Measurements from ENCODE around the gene CDKN1B. TPM values are rescaled to one million over a fixed set of nuclear protein-coding genes. Genes with fewer than 3 reads are reported as not detected.
A peak's percentile ranks its signal among the peaks of the same experiment; 100 is the strongest.

Gene CDKN1B
- total RNA-seq, 1 donor from 2014 or later = 40.9 TPM

DNA sequence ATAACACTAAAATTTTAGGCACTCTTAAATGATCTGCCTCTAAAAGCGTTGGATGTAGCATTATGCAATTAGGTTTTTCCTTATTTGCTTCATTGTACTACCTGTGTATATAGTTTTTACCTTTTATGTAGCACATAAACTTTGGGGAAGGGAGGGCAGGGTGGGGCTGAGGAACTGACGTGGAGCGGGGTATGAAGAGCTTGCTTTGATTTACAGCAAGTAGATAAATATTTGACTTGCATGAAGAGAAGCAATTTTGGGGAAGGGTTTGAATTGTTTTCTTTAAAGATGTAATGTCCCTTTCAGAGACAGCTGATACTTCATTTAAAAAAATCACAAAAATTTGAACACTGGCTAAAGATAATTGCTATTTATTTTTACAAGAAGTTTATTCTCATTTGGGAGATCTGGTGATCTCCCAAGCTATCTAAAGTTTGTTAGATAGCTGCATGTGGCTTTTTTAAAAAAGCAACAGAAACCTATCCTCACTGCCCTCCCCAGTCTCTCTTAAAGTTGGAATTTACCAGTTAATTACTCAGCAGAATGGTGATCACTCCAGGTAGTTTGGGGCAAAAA is 4.1 kb downstream of the CDKN1B start:
- intact Hi-C loops (cut with micrococcal nuclease) = no loop called here
- no peak for DNase-seq
- no peak for ATAC-seq

DNA sequence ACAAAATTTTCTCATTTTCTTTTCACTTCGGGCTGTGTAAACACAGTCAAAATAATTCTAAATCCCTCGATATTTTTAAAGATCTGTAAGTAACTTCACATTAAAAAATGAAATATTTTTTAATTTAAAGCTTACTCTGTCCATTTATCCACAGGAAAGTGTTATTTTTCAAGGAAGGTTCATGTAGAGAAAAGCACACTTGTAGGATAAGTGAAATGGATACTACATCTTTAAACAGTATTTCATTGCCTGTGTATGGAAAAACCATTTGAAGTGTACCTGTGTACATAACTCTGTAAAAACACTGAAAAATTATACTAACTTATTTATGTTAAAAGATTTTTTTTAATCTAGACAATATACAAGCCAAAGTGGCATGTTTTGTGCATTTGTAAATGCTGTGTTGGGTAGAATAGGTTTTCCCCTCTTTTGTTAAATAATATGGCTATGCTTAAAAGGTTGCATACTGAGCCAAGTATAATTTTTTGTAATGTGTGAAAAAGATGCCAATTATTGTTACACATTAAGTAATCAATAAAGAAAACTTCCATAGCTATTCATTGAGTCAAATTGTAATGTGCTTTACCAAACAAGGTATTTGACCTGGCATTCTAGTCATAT is 4.8 kb downstream of the CDKN1B start:
- intact Hi-C loops (cut with micrococcal nuclease) = no loop called here
- DNase-seq = no peak

DNA sequence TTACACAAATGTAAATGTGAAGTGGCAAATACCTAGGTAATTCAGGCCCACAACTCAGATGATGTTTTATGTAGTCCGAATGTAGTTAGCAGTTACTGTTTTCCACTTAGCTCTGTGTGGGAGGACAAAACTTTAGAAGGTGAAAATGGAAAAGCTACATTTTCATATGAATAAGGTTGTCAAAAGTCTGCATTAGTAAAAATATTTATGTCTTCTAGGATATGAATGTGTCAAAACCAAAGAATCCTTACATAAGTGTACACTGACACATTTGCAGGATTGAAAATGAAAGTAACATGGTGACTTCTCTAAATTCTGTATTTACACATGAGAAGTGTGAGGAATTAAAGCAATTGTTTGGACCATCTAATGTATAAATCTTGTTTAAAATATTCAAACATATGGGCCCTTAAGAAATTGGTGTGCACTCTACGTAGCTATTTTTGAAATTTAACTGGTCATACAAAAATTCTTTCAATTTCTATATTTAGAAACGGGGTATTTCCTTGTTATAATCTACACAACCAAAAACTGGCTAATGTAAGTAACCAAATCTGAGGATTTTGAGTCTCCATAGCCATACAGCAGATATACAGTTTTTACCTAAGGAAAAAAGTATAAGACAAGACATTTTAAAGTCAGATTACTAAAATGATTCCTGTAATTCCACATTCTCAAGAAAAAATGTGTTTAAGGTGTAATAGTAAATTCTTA is 5.4 kb downstream of the CDKN1B start:
- no peak for ATAC-seq
- DNase-seq = no peak
- intact Hi-C loops (cut with micrococcal nuclease) = no loop called here

More for the DNA sequence above, 4.8 kb downstream of the CDKN1B start:
- no peak for ATAC-seq

DNA sequence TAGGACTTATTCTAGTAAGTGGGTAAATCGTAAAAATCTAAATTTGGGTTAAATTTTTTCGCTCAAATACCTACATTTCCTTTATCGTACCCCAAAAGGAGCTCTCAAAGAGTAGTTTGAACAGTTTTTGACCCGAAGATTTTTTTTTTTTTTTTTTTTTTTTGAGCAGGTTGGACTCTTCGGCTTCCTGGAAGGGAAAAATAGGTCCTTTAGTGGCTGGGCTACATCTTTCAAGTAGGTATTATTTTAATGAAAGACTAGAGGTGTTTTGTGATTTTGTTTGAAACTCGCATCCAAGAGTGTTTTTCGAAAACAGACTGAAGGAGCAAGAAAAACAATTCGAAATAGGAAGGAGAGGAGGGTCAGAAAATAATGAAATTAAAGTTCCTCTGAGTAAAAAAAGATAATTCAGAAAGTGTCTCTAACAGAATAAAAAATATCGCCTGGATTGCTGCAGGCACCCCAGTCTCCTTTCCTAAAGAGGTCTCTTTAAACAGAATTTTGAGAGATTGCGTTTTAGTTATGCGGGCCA is 6.0 kb downstream of the CDKN1B start:
- no peak for DNase-seq
- ATAC-seq = no peak
- intact Hi-C loops (cut with micrococcal nuclease) = no loop called here

DNA sequence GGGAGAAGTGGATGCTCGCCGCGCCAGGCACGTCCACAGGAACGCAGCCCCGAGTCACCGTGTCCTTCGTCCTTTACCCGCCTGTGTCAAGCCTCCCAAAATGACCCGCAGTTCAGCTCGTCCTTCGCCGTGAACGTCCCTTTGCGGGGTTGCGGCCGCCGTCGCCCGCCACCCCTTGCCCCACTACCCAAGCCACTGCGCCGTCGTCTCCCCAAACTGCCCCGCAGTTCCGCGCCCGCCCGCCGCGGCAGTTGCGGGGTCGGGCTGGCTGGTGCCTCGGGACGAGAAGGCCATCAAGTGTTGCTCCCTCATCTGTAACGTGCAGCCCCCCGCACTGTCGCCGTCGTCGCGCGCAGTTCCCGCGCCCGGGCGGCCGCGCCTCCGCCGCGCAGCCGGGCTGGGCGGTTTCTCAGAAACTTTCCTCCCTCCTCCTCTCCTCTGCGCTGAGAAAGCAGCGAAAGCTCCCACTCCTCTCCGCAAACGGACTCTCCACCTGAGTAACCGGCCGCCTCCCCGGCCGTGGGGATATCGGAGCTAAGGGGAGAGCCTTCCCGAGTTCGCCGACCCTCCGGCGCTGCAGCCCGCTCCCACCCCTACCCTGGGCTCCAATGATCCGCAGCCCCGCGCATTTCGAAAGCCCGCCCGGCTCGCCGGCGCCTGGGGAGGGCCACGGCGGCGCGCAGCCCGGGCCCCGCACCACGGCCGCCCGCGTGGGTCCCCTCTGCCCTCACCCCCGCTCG is 6.7 kb downstream of the CDKN1B start:
- intact Hi-C loops (cut with micrococcal nuclease) = no loop called here
- ATAC-seq (peak; percentile 39), DNase-seq (peak; percentile 67)

DNA sequence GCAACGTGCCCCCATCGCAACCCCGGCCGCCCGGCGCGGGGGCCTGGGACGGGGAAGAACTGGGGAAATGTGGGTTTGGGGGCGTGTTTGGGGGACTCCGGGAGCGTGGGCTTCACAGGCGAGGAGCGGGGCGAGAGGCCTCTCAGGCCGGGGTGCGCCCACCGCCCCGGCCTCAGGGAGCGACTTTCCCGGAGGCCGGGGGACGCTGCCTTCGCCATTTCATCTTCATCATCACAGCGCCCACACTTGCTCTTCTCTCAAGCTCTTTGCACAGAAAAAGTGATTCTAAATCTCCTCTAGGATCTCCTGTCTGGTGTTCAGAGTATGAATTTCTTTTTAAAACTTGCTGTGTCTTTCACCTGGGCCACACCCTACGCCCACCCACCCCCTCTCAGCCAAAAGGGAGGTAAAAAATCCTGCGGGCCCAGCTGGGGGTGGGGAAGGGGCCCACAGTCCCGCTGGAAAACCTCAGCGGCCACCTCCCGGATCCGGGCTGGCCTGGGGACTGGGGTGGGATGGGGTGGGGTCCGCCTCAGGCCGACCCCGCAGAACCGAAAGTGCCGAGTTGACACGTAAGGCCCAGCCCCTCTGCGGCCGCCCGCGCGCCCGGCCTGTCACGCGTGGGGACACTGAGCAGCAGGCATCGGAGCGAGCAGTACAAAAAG is 7.4 kb downstream of the CDKN1B start:
- ATAC-seq (no peak), DNase-seq (no peak)
- intact Hi-C loops (cut with micrococcal nuclease) = no loop called here

DNA sequence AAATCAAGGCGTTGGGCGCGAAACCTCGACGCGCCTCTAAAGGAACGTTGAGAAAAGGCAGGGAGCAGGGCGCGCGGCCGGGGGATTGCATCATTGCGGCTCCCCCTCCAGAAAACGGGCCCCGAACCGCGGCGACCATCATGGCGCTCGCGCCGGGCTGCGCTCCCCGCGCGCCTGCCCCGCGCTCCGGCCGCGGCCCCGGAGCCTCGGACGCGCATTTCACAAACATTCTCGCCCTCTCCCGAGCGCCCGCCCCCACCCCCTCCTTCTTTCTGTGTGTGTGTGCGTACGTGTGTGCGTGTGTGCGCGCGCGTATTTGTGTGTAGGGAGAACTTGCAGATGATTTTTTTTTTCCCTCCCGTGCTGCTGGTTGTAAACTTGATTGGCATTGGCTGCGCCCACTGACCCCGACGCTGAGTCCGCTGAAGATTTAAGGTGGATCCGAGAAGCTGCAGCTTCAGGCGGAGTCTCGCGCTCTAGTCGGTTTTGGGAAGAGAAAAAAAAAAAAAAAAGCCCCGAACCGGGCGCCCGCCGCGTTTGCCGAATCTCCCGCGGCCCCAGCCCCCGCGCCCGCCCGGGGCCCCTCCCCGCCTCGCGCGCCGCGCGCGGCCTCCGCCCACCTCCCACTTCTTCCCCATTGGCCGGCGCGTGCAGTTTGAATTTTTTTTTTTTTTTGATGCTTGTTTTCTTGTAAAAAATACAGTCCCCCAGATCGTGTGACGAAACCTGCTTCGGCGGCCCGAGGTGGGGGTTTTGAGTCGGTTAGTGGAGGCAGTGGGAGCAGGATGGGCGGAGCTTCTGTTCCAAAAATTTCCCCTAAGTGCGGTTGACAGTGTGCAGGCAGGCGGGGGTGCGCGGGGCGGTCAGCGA is 8.2 kb downstream of the CDKN1B start:
- ATAC-seq (peak; percentile 87), DNase-seq (peak; percentile 95)
- intact Hi-C loops (cut with micrococcal nuclease) = no loop called here

DNA sequence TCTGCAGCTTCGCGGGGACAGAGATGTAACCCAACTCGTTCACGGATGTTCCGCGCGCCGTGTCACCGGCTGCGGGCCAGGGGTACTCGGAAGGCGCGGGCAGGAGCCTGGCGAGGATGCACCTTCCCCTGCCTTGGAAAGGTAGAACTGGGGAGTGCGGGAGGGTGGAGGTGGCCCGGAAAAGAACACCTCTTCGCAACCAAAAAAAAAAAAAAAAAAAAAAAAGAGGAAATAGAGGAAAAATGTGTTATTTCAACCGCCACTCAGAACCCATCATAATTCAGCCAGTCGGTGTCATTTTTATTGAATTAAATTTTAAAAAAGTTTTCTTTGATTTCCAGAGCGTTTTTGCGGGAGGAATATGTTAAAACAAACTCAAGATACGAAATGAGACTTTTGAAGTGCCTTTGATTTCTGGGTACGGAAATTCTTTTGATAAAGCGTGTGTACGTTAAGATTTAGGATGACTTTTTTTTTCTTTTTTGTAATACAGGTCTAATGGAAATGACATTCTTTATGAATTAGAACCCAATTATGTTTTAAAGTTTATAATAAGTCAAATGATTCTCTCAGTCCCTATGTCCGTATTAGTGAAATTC is 8.9 kb downstream of the CDKN1B start:
- intact Hi-C loops (cut with micrococcal nuclease) = no loop called here
- no peak for DNase-seq
- no peak for ATAC-seq

DNA sequence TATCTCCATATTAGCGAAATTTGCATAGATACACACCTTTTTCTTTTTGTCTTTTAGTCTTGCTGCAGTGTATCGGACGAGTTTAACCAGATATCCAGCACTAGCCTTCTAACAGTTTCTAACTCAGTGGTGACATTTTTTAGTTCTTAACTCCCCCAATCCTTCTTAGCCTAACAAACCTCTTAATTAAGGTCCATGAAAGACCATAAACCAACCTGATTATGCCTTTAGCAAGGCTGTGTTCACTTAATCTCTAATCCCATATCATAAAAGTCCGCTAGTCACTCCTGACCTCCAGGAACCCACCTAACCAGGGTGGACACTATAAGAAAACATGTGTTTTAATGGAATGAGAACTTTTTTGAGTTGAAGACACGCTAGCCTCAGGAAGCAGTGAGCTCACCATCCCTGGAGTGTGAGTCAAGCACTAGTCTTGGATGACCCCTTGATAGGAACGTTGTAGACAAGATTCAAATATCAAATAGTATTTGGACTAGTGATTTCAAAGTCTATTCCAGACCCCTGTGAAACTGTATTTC is 9.5 kb downstream of the CDKN1B start:
- ATAC-seq (no peak), DNase-seq (no peak)
- intact Hi-C loops (cut with micrococcal nuclease) = no loop called here

DNA sequence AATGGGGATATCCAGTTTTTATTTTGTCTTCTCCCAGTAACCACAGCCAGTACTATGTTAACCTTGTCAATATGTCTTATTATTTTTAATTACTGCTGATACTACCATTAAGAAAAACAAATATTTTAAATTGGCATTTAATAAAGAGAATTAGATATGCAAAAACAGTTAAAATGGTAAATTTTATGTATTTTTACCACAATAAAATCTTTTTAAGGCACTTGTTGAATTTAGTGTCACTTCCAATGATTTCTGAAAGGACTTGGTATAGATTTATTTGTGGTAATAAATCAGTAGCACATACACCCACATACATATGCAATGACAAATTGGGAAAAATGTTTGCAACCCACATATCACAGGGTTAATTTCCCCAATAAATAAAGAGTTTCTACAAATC is 14.0 kb downstream of the CDKN1B start:
- ATAC-seq = no peak
- DNase-seq = no peak
- intact Hi-C loops (cut with micrococcal nuclease) = no loop called here

DNA sequence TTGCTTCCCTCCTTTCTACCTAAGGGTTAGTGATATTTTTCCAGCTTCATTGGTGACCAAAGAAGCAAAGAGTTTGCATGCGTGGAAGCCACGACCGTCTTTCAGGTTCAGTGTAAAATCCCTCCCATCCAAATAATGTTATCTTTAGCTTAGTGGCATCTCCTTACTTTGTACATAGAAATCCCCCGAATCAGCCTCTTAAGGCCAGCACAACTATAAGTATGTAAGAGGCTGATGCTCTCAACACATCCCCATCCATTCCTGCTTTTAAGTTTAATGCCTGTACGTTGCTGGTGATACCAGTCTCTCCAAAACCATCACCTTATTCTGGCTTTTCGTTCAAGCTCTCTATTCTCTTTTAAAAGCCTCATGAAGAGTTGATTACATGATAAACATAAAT is 14.6 kb downstream of the CDKN1B start:
- intact Hi-C loops (cut with micrococcal nuclease) = no loop called here

DNA sequence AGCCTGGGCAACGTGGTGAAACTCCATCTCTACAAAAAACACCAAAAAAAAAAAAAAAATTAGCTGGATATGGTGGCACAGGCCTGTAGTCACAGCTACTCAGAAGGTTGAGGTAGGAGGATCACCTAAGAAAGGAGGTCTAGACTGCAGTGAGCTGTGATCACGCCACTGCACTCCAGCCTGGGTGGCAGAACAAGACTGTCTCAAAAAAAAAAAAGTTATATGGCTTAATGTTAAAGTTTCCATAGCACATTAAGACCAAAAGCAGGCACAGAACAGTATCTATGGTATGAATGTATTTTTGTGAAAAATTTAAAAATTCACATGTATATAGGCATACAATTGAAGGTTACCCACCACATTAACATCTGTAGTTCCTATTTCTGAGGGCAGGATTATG is 15.9 kb downstream of the CDKN1B start:
- DNase-seq (no peak), ATAC-seq (no peak)
- intact Hi-C loops (cut with micrococcal nuclease) = no loop called here

More for the DNA sequence above, 14.6 kb downstream of the CDKN1B start:
- no peak for DNase-seq
- ATAC-seq = no peak

DNA sequence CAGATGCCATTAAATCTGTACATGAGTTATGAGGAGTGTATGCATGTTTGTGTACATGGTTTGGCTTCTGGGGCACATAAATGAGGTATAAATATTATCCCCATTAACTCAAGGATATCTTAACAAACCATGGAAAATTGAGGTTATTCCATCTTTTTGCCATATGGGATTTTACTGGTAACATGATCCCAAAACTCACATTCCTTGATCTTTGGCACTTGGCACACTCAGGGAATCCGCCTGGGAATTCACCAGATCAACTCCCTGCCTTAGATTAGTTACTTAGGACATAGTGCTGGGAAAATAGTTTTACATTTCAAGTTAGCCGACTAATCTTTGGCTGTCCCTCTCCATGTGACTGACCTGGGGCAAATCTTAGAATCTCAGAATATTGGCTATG is 16.9 kb downstream of the CDKN1B start:
- no peak for ATAC-seq
- intact Hi-C loops (cut with micrococcal nuclease) = no loop called here

DNA sequence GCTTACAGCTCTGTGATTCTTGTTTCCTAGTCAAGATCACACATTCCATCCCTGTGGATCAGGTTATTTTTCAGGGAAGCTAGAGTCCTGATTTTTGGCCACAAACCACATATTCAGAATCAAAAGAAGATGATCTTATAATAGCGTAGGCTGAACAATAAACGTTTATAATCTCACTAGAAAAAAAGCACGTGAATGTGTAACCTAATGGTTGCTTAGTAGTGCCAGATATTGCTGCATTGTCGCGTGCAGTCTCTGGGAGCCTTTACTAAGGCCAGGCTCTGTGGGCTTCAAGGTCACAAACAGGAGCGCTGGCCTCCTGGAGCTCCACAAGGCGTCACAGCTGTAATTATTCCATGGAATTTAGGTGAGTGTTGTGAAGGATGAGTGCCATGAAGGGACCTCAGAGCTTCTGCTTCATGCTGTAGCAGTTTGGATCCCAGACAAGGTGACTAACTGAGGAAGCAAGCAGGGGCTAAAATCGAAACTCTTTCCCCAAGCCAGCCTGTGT is 17.4 kb downstream of the CDKN1B start:
- intact Hi-C loops (cut with micrococcal nuclease) = no loop called here
- ATAC-seq (peak; percentile 39), DNase-seq (no peak)

More for the DNA sequence above, 16.9 kb downstream of the CDKN1B start:
- no peak for DNase-seq

DNA sequence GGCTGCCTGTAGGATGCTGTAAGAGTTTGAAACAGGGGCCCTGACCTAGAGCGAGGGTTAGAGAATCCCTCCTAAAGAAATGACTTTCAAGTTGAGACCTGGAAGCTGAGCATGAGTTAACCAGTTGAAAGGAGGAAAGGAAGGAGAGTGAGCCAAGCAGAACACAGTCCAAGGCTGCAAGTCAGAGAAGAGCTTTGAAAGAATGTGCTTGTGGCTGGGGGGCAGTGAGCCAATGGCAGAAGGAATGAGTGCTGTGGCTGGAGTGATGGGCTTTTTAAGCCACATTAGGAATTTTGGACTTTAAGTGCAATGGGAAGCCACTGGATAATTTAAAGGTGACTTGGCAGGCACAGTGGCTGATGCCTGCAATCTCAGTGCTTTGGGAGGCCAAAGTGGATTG is 18.1 kb downstream of the CDKN1B start:
- intact Hi-C loops (cut with micrococcal nuclease) = no loop called here
- DNase-seq (no peak), ATAC-seq (no peak)

DNA sequence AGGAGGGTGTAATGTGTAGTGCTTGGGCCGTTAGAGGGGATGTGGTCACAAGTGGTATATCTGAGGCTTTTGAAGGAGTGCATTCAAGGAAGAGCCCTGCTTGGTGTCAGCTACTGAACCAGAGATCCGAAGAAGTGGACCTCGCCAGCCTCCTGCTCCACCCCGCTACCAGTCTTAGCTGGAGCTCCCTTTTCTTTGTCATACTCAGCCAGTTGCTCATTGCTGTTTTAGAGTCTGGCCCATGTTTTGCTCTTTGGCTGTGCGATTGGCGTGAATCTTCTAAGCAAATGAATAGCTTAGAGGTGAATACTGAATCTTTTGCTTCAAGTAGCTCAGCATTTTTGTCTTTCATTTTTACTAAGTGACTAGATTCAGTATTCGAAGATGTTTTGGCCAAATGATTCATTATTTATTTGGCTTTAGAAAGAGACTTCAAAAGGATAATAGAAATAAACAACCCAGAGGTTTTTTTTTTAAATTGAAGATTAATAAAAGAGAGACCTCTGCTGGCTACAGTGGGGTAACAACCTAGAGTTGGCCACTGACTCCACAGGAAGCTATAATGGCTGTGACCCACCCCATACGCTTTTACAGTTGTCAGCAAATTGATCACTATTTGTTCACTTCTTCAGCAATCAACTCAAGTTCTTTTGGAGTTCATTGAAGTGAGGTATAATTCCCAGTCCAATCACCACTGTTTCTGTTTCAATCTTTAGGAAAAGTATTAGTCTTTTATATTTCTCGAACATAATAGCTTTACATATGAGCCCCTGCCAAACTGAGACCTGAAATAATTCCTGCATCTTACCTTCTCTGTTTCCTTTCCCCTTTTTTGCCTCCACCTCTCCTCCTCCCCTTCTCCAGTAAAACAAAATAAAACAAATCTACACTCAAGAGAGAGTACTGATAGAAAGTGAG is 19.9 kb downstream of the CDKN1B start:
- intact Hi-C loops (cut with micrococcal nuclease) = no loop called here

More for the DNA sequence above, 19.9 kb downstream of the CDKN1B start:
- DNase-seq (no peak), ATAC-seq (peak; percentile 77)

Data from left ventricle myocardium superior (tissue), 1 donor.